GM19324 (cell line): Measurements from ENCODE around the gene ITGA6.

Source experiments
- ATAC-seq: cut with Tn5 transposase; IDR thresholded peaks from one replicate; pipeline ENCODE4 v1.9.1; 2021; ENCODE audit warnings: mild to moderate bottlenecking, moderate library complexity; ENCODE audit not compliant: unreplicated experiment, low FRiP score

The ITGA6 gene

DNA sequence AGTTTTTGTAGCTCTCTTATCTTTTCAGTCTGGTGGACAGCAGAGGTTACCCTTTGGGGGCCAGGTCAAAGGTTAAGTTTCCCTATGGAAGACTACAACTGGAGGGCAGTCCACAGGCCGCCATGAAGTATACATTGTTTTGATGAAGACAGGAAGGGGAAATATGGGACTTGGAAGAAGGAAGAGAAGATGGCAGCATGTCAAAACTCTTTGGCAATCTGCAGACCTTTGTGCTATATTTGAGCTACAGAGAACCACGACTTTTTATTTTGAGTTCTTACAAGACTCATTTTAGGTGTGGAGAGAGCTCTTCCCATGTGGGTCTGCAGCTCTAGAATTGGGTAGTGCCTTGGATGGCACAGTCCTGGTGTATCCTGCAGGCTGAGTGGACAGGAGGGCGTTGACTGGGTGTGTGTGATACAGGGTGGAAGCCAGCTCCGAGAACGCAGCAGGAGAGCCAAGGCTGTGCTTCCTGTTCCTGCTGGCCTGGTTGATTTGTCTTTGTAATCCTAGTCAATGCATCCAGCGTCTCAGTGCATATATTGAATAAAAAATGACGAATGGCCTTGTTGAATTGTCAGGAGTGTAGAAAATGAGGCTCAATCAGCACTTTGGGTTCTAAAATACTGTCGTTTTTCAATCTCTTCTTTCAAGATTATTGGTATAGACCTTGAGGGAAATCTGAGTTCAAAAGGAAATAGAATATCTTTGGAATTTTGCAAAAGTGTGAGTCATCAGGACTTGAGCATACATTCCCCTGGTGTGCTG lies 11.5 kb downstream of the ITGA6 start:
- ATAC-seq = no peak

DNA sequence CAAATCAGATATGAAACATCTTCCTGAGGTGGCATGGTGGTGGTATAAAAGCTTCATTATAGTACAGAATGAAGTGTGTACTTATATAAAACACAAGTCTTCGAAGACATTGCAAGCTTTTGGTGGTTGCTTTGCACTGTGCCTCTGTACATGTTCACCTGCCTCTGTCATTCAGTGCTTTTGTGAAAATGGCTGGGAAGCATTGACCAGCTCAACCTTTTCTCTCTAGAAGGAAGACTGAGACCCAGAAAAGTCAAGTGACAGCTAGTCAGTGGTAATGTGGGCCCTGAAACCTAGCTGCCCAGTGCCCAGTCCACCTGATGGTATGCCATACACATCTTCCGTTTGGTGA lies 12.1 kb downstream of the ITGA6 start:
- no peak for ATAC-seq

DNA sequence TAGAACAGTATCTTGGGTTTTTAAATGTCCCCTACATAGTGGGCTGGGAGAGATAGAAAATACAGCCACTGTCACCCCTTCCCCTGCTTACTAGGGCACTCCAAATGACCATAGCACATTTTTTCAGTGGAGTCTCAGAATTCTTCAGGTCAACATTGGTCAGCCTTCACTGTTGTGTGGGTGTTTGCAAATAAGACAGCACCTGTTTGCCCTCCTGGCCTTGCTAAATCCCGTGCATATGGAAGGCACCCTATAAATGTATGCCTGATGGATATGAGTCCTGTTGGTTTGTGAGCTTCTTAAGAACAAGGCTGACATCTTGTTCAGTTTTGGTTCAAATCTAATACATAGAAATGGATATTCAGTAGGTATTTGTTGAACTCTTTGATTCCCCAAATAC lies 12.5 kb downstream of the ITGA6 start:
- no peak for ATAC-seq

DNA sequence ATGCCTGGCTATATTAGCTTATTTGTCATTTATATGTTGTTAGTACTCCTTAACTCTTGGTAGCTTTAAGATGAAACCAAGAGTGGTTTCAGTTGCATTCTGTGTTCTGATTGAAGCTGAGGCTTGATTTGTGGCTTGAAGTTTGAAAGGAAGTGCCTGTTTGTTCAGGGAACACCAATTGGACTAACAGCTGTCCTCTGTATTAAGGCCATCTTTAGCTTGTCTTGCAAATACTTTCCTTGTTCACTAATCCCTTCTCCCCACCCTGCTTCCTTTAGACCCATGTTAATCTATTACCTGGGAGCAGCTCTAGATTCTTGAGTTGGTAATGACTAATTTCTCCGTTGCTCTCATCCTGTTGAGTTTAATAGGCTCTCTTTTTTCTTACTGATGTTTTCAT lies 13.4 kb downstream of the ITGA6 start:
- no peak for ATAC-seq

DNA sequence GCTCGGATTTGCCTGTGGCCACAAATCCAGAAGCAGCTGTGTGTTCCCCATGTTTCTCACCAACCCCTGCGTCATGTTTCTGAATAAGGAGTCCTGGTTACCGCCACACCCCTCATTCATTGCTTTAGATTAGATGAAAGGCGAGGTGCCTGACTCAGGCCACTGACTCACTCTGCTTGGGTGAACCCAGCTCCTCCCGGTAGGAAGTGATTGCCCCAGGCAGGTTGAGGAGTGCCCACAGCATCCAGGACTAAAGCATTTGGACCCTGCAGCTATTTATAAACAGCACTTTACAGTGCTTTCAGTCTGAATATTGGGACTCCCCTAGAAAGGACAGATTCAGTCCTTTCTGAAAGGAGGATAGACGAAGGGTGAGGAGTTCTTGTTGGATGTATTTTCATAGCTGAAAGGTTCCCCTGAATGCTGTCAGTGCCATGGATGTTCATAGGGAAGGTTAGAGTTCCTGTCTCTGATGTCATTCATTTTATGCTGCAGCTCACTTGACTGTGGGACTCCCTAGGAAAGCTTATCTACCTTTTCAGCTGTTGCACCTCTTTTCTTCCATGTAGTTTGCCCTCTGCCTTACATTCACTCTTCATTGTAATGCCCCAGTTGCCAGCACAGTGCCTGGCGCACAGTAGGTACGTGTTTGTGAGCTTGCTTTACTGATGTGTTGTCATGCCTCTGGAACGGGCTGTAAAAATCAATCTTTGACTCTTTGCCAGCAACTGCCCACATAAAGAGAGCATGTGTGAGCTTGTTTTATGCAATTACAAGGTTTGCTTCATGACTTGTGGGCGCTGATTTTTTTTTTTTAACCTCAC lies 14.9 kb downstream of the ITGA6 start:
- ATAC-seq = no peak

DNA sequence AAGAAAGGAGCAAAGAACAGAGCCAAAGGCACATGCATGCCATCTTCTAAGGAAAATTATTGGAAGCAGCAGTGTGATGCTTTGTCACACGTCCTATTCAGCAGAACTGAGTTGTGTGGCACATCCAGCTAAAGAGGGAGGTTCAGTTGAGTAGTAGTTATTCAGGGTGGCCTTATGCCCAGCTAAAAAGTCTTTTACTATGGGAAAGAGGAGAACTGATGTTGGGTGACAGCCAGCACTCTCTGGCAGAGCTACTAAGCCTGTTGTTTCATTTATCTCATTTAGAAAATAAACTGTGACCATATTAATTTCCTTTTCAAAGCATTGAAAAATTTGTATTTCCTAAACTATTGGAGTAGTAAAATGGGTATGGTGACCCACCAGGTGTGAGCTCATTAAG lies 18.5 kb downstream of the ITGA6 start:
- ATAC-seq = no peak

DNA sequence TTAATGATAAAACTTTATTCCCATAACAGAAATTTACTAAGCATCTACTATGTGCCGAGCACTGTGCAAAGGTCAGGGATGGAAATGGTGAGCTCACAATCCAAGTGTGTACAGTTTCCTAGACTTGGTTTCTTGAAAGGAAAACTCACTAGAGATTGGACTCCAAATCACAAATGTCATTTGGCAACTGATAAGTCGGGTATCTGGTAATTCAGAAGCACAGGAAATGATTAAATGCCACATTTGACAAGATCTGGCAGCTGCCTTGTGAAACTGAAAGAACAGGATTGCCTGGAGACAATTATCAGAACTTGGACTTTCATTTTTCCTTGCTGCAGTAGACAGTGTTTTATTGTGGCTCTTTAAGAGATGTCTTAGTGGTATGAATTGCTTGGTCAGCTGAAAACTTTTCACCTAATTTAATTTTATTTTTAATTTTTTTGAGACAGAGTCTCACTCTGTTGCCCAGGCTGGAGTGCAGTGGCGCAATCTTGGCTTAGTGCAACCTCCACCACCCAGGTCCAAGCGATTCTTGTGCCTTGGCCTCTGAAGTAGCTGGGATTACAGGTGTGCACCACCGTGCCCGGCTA lies 19.2 kb downstream of the ITGA6 start:
- ATAC-seq = no peak

DNA sequence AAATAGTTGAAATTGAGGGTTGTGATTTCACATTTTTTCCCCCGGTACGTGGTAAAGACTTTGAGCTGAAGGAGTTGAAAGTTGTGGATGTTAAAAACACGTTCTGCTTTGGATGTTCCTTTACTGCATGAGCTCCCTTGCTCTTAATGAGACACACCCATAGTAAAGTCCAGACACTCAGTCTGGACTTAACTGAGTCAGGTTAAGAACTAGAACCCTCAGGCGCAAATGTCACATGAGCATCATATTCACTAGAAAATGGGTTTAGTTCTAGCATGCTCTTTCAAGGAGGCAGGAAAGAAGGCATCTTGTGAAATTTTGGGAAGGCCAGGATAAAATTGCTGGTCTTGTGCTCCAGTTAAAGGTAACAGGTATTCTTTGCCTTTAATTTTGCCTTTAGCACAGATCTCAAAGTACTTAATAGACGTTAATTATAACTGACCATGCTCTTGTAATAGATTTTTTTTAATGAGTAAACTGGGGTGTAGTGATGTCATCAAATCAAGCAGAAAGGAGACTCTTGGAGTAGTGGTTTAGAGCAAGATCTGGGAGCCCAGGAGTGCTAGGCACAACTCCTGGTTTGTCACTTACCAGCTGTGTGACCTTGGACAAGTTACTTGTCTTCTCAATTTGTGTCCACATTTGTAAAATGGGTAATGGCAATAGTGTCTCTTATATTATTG lies 20.6 kb downstream of the ITGA6 start:
- no peak for ATAC-seq

DNA sequence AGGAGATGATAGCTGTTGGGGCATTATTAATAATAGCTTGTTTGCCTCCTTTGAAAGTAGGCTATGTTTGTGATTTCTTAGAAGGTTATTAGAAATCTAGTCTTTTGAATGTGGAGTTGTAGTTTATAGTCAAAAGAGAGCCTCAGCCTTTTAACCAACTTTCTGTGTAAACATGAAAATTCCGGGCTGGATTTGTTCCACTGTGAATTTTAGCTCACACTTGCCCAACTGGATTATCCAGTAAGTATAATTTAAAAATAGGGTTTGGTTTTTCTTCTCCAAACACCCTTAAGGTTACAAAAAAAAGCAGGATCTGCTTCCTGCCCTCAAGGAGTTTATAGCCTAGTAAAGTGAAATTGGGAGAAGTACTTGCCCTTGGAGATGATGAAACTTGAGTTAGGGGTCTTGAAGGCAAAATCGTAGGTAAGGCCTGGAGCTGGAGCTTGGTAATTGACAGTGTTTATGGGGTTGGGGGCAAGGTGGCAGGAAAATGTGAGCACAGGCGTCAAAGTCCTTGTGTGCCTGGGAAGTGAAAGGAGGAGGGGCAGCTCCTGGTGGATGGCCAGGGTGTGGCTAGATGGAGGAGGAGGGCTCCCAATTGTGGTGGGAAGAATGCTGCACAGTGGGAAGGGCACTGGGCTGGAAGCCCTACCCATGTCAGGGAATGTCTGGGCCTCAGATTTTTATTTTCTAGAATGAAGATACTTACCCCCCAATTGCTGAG lies 21.3 kb downstream of the ITGA6 start:
- no peak for ATAC-seq

DNA sequence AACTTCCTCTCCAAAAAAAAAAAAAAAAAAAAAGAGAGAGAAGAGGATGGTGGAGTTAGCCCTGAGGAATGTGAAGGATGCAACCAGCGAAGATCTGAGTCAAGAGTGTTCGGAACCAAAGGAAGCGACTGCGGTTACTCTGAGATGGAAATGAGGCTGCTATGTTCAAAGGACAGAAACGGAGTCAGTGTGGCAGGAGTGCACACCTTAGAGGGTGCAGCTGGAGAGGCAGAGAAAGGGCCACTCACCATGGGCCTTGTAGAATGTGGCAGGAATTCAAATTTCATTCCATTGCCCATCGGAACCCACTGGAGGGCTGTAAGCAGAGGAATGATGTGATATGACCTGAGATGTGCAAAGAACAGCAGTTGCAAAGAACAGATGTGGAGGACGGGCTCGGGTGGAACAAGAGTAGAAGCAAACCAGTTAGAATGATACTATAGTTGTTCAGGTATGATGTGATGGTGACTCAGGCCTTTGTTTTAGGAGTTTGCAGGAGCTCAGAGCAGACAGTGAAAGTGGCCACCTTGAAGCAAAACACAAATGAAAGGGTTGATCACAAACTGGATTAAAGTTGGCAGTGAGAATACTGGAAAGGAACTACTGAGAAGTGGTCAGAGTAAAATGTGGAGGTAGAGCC lies 22.6 kb downstream of the ITGA6 start:
- no peak for ATAC-seq

DNA sequence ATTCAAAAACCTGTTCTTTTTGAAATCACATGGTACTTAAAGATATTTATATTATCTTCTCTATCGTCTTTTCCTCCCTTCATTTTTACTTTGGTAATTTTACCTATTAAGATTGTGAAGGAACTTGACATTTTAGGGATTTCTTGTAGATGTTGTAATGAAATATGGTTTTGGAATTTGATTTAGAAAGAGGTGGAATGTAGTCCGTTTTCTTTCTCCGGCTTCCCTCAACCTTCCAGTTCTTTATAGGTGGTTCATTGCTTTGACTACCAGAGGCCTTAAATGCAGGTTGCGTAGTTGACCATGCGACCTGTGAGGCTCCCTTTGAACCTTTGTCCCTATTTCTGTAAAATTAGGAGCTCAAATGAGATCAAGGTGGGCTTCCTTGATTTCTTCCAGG lies 24.5 kb downstream of the ITGA6 start:
- no peak for ATAC-seq

DNA sequence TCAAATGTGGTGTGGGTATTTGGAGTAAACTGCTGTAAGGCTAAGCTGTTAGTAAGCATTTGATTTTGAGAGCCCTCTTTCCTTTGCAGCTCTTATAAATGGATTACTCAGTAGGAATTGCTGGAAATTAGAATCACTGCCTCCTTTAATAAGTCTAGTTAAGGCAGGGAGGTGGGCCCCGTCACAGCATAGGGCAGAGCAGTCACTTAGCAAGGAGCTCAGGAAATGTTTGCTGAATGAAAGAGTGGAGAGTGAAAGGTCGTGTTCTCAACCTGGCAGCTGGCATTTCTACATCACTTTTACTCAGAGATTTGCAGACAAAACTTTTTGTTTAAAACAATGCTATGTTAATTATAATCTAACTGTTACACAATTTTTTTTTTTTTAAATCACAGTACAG lies 25.5 kb downstream of the ITGA6 start:
- no peak for ATAC-seq

DNA sequence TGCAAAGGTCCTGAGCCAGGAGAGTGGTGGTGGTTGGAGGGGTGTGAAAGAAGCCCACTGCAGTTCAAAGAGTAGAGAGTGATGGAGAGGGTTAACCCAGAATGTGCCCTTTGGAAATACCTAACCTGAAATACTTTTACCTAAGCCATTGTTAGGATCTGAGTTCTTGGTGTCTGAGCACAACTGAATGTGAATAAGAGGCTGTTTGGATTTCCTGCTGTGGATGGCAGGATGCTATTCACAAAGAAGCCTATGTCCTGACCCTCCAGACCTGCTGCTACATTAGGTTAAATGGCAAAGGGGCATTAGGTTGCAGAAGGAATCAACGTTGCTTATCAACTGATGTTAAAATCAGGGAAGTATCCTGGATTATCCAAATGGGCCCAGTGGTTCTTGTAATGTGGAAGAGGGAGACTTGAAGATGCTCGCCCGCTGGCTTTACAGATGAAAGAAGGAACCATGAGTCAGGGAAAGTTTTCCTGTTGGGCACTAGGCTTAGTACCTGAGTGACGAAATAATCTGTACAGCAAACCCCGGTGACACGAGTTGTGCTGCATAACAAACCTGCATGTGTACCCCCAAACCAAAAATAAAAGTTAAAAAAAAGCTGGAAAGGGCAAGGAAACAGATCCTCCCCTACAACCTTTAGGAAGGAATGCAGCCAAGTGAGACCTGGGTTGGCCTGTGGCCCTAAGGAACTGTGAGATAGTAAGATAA lies 27.2 kb downstream of the ITGA6 start:
- no peak for ATAC-seq

DNA sequence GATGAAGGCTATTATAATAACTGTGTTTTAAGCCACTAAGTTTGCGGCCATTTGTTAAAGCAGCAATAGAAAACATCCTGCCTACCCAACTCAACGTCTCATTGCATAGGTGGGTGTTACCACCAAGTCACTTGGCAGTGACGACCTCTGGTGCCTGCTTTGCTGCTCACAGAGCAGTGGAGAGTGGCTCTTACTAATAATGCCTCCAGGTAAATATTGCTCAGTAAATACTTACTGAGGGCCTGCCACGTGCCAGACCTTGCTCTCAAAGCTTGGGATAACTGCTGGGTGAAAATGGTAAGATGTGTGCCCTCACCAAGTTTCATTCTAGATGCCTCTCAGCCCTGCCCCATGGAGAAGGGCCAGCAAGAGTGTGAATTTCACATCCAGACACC lies 27.7 kb downstream of the ITGA6 start:
- ATAC-seq = no peak

DNA sequence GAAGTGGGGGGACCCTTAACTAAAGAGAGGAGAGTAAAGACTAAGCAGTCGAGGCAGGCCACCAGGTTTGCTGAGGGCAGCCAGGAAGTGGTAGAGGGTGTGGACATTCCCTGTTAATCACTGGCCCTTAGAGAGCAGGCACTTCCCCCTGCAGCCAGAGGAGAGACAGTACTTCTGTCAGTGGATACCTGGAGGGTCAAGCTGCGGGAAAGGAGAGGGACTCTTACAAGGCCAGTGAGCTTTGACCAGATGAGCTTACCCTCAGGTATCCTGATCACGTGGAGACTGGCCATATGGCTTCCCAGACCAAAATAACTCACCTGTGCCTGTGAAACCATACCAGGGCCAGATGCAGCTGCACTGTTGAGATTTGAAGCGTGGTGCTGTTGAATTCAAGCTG lies 28.6 kb downstream of the ITGA6 start:
- ATAC-seq = no peak

DNA sequence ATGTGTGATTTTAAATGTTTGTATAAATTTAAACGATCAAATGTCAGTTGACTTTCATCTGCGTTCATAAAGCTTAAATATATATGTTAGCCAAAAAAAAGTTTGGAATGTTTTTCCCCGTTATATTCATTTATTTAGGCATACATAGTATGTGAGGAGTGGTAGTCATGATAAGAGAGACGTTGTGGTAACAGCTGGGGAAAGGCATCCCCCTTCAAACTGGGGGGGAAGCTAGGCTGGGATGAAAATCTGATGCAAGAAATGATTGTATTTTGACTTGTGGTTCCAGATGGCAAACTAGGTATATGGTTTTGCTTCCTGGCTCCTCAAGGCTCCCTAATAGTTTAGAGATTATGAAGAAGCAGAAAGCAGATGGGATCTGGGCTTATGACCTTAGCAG lies 30.1 kb downstream of the ITGA6 start:
- no peak for ATAC-seq

DNA sequence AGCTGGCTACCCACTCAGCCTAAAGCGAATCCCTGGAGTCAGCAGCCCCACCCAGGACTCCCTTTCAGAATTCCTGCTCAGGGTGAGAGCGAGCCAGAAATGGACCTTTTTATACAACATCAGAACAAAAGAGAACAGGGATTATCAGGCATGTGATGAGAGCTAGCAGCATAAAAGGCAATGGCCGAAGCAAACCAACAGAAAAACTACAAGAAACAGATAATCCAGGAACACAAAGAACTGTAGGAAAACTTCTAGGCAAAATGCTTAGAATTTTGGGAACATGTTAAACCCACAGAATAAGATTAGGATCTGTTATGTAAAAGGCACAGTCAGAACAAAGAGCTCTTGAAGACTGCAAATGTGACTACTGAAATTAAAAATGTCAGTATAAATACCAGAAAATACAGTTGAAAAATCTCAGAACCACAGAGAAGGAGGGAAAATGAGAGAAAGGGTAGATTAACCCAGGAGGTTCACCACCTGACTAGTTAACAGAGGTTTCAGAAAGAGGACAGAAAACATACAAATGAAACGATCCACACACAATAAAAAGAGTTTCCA lies 31.3 kb downstream of the ITGA6 start:
- ATAC-seq = no peak

DNA sequence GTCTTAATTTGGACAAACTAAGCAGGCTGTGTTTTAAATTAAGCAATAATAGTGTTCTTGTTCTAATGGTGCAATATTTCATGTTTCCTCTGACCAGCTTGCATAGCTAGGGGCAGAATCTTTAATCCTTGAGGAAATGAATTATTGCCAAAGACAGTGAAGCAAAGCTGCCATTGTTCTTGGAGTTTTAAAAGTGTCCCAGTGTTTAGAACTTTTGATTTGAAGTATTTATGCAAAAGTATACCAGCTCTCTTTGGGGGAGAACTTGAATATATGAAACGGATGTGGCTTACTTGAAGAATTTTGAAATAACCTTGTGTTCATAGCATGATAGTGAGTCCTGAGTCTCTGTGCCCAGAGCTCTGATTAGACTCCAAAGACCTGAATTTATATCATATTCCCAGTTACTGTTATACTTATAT lies 33.4 kb downstream of the ITGA6 start:
- no peak for ATAC-seq
